HepG2 (cell line): ENCODE results near the gene HMGN4. TPM values are rescaled to one million over a fixed set of nuclear protein-coding genes. Genes with fewer than 3 reads are reported as not detected.
A peak's percentile ranks its signal among the peaks of the same experiment; 100 is the strongest.

Experiments
- CREBL2 ChIP-seq: sonication (generic); formaldehyde crosslinking; IDR thresholded peaks from 2 replicates; pipeline ENCODE4 v1.8.1; 2023; ENCODE audit warnings: missing genetic modification reagents, mild to moderate bottlenecking, borderline replicate concordance
- GATAD2A ChIP-seq: IDR thresholded peaks from 2 replicates; pipeline ENCODE4 v1.6.1; 2016
- KIAA2018 ChIP-seq: sonication (generic); formaldehyde crosslinking; IDR thresholded peaks from 2 replicates; pipeline ENCODE4 v1.5.0; 2020; ENCODE audit warnings: mild to moderate bottlenecking, missing genetic modification reagents, borderline replicate concordance
- MAFG ChIP-seq: sonication (generic); formaldehyde crosslinking; IDR thresholded peaks from 2 replicates; pipeline ENCODE4 v1.5.1; 2020; ENCODE audit warnings: mild to moderate bottlenecking, missing genetic modification reagents
- TBX3 ChIP-seq: fragments of 450-650 bp; IDR thresholded peaks from 2 replicates; pipeline ENCODE4 v1.6.1; 2017; ENCODE audit warnings: antibody characterized with exemption, mild to moderate bottlenecking, inconsistent platforms, borderline replicate concordance
- ZBED4 ChIP-seq: sonication (generic); formaldehyde crosslinking; IDR thresholded peaks from 2 replicates; pipeline ENCODE4 v1.4.0; 2020; ENCODE audit warnings: missing genetic modification reagents, borderline replicate concordance
- ZFP36 ChIP-seq: fragments of 150-350 bp; IDR thresholded peaks from 2 replicates; pipeline ENCODE4 v1.6.1; 2018; ENCODE audit warnings: borderline replicate concordance, low read length, low read depth; ENCODE audit not compliant: partially characterized antibody
- ZNF20 ChIP-seq: sonication (generic); formaldehyde crosslinking; IDR thresholded peaks from 2 replicates; pipeline ENCODE4 v1.4.0; 2020; ENCODE audit warnings: mild to moderate bottlenecking, moderate library complexity, missing genetic modification reagents
- ZNF225 ChIP-seq: sonication (generic); formaldehyde crosslinking; IDR thresholded peaks from 2 replicates; pipeline ENCODE4 v1.4.0; 2020; ENCODE audit warnings: mild to moderate bottlenecking, missing genetic modification reagents
- ZNF350 ChIP-seq: sonication (generic); formaldehyde crosslinking; IDR thresholded peaks from 2 replicates; pipeline ENCODE4 v1.4.0; 2020; ENCODE audit warnings: mild to moderate bottlenecking, low read depth, missing genetic modification reagents, borderline replicate concordance
- ZNF564 ChIP-seq: sonication (generic); formaldehyde crosslinking; IDR thresholded peaks from 2 replicates; pipeline ENCODE4 v1.8.1; 2023; ENCODE audit warnings: mild to moderate bottlenecking, missing genetic modification reagents
- ZSCAN25 ChIP-seq: sonication (generic); formaldehyde crosslinking; IDR thresholded peaks from 2 replicates; pipeline ENCODE4 v1.8.0; 2022; ENCODE audit warnings: mild to moderate bottlenecking, missing genetic modification reagents
- polyA plus RNA-seq, 8 experiments: library from polyadenylated mRNA; depleted of rRNA in 3 of 8; stranded (reverse) in 7 of 8; unstranded in 1 of 8; fragments of >200 nt; fragmentation: Illumina TruSeq in 4 of 8; extraction: Trizol in 4 of 8; gene quantifications; 2 replicates each; pipeline versions ENCODE4 v1.2.1 to v1.2.3, GENCODE V29; 2011 to 2016; ENCODE audit warnings: low read depth in 4 of 8, missing spikeins in 1 of 8, mixed read lengths in 1 of 8; ENCODE audit not compliant: insufficient read depth in 1 of 8
- total RNA-seq, 5 experiments: library from RNA; depleted of rRNA; stranded (reverse); fragments of >200 nt; fragmentation: Illumina TruSeq; extraction: Trizol; gene quantifications; 2 replicates each; pipeline ENCODE4 v1.2.3, GENCODE V29; 2016; ENCODE audit warnings: low read depth in 1 of 5
- TF ChIP-seq, protein P1 (sequence below): sonication (generic); formaldehyde crosslinking; conservative IDR thresholded peaks from 2 replicates; pipeline ENCODE4 v1.4.0; 2020; ENCODE audit warnings: missing genetic modification reagents
- TF ChIP-seq, protein P2 (sequence below): sonication (generic); formaldehyde crosslinking; IDR thresholded peaks from 2 replicates; pipeline ENCODE4 v1.4.0; 2020; ENCODE audit warnings: missing genetic modification reagents, low read depth, mild to moderate bottlenecking, borderline replicate concordance

HMGN4 gene
- total and polyA plus RNA-seq, 2 of the 13 experiments (the other 11 are each of a cell fraction or from before 2014, with no cell fraction given), result 39.9 to 52.1 TPM

- TF ChIP-seq ZBED4 (CRISPR knock-in tag) (0 out of 2 replicates have a peak, but pooled peaks have one; percentile 66), ZFP36 (no peak), MAFG (CRISPR knock-in tag) (no peak), ZNF350 (CRISPR knock-in tag) (no peak), ZNF20 (no peak), ZSCAN25 (CRISPR knock-in tag) (no peak), TBX3 (no peak), GATAD2A (CRISPR knock-in tag) (0 out of 2 replicates have a peak, but pooled peaks have one; percentile 29), ZNF564 (CRISPR knock-in tag) (no peak), ZNF225 (CRISPR knock-in tag) (no peak), CREBL2 (CRISPR knock-in tag) (no peak), KIAA2018 (CRISPR knock-in tag) (no peak)
- TF ChIP-seq, protein P1, sequence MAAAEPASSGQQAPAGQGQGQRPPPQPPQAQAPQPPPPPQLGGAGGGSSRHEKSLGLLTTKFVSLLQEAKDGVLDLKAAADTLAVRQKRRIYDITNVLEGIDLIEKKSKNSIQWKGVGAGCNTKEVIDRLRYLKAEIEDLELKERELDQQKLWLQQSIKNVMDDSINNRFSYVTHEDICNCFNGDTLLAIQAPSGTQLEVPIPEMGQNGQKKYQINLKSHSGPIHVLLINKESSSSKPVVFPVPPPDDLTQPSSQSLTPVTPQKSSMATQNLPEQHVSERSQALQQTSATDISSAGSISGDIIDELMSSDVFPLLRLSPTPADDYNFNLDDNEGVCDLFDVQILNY (CRISPR knock-in tag), result no peak
- TF ChIP-seq, protein P2, sequence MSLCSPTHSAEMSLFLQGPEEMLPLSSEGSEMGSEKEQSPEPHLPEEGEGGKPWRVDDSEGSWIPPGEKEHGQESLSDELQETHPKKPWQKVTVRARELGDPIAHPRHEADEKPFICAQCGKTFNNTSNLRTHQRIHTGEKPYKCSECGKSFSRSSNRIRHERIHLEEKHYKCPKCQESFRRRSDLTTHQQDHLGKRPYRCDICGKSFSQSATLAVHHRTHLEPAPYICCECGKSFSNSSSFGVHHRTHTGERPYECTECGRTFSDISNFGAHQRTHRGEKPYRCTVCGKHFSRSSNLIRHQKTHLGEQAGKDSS (CRISPR knock-in tag), result no peak
Observed at GRCh38 chr6:26576929-26577719, 39.0 kb downstream of the HMGN4 start (continued).
